ENCODE measurements around the gene L2HGDH. TPM values are rescaled to one million over a fixed set of nuclear protein-coding genes. Genes with fewer than 3 reads are reported as not detected.

Gene L2HGDH
- 1 to 10 TPM; 3.8 to 6.9 (median 6.3) TPM for total RNA-seq

- Histone ChIP-seq H3K4me1 (peaks cover 4 to 5% of the 10 kb centered on the region in 2 donors), H3K36me3 (no peaks in the 10 kb centered on the region), H3K4me3 (peak within 1 kb of the TSS; percentile 84 to 91 (median 88)), H3K27me3 (no peaks in the 10 kb centered on the region), H3K9me3 (no peaks in the 10 kb centered on the region), H3K27ac (peak within 1 kb of the TSS; percentile 95 to 97)
- DNase-seq (ENCODE audit: low spot score in 2 of 2), result peak; percentile 86 to 90
- TF ChIP-seq POLR2AphosphoS5 (IDR thresholded peaks at IDR 0.05) (peak; percentile 73 to 93 (median 84)), POLR2A (IDR thresholded peaks at IDR 0.05) (peak; percentile 29)
- TF ChIP-seq, protein P1, sequence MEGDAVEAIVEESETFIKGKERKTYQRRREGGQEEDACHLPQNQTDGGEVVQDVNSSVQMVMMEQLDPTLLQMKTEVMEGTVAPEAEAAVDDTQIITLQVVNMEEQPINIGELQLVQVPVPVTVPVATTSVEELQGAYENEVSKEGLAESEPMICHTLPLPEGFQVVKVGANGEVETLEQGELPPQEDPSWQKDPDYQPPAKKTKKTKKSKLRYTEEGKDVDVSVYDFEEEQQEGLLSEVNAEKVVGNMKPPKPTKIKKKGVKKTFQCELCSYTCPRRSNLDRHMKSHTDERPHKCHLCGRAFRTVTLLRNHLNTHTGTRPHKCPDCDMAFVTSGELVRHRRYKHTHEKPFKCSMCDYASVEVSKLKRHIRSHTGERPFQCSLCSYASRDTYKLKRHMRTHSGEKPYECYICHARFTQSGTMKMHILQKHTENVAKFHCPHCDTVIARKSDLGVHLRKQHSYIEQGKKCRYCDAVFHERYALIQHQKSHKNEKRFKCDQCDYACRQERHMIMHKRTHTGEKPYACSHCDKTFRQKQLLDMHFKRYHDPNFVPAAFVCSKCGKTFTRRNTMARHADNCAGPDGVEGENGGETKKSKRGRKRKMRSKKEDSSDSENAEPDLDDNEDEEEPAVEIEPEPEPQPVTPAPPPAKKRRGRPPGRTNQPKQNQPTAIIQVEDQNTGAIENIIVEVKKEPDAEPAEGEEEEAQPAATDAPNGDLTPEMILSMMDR (IDR thresholded peaks at IDR 0.05), result peak in 2 of 3 donors; percentile 5 to 21
- intact Hi-C loops (cut with DNase I; ENCODE audit: low total_unique reads), result no loop called here
Measured at GRCh38 chr14:50311972-50312733, at the start of gene L2HGDH, which contains the start of gene DMAC2L. L2HGDH (minus strand) TSS chr14:50312229; CDS start chr14:50312150, 79 bp downstream. DMAC2L (plus strand) TSS chr14:50312324; CDS start chr14:50321488, 9,164 bp downstream.

DNA sequence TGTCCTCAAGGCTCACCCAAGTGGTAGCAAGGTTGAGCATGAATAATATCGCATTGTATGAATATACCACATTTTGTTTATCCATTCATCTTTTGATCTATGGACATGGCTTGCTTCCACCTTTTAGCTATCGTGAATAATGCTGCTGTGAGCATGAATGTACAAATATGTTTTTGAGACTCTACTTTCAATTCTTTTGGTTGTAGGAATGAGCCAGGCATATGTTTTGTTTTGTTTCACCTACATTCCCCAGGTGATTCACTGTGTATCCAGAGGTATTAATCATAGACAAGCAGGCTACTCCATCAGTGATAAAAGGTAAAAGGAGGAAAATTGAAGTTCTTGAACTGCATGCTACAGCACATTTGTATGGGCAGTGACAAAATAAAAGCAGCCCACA, 48.8 kb upstream of the L2HGDH start:
- no peak overlapping the region for H3K27ac ChIP-seq
- DNase-seq (ENCODE audit: low spot score in 2 of 2), result no peak
- H3K27me3 ChIP-seq, result no peaks in the 10 kb centered on the region
- intact Hi-C loops (cut with DNase I; ENCODE audit: low total_unique reads), result no loop called here
- no peak for TF ChIP-seq POLR2A (IDR thresholded peaks at IDR 0.05)
- TF ChIP-seq, protein P1 (IDR thresholded peaks at IDR 0.05), result no peak
- TF ChIP-seq POLR2AphosphoS5 (IDR thresholded peaks at IDR 0.05), result no peak
- H3K4me3 ChIP-seq, result no peak overlapping the region
- H3K4me1 ChIP-seq, result no peaks in the 10 kb centered on the region
- no peaks in the 10 kb centered on the region for H3K36me3 ChIP-seq
- no peaks in the 10 kb centered on the region for H3K9me3 ChIP-seq

DNA sequence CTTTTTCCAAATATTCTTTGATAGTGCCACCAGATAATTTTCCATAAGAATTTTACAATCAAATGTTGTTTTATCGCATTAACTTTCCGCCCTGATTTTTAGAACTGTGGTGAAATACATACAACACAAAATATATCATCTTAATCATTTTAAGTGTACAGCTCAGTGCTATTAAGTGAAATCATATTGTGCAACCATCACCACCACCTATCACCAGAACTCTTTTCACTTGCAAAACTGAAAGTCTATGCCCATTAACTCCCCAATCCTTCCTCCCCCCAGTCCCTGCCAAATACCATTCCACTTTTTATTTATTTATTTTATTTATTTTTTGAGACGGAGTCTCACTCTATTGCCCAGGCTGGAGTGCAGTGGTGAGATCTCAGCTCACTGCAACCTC, 48.1 kb upstream of the L2HGDH start:
- no peak for DNase-seq (ENCODE audit: low spot score in 2 of 2)
- H3K4me1 ChIP-seq, result no peaks in the 10 kb centered on the region
- no peak overlapping the region for H3K4me3 ChIP-seq
- intact Hi-C loops (cut with DNase I; ENCODE audit: low total_unique reads), result no loop called here
- TF ChIP-seq, protein P1 (IDR thresholded peaks at IDR 0.05), result no peak
- TF ChIP-seq POLR2A (IDR thresholded peaks at IDR 0.05), result no peak
- TF ChIP-seq POLR2AphosphoS5 (IDR thresholded peaks at IDR 0.05), result no peak
- H3K9me3 ChIP-seq, result no peaks in the 10 kb centered on the region
- no peak overlapping the region for H3K27ac ChIP-seq
- H3K36me3 ChIP-seq, result no peaks in the 10 kb centered on the region
- H3K27me3 ChIP-seq, result no peaks in the 10 kb centered on the region

DNA sequence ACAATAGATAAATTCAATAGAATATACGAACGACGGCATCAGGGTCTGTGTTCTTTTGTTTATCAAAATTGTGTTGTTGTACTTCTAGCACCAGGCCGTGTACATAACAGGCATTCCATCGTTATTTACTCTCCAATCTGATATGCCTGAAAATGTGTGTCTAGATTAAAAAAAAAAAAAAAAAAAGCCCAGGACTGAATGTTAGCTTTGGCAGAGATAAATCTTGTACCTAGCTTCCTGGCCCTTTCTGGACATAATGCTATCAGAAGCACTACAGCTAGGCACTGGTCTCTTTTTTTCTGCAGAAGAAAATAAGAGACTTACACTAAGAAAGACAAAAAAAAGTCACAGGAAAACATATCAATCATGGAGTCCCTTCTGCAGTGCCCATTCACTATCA, 47.6 kb upstream of the L2HGDH start:
- Histone ChIP-seq H3K4me1 (no peaks in the 10 kb centered on the region), H3K9me3 (no peaks in the 10 kb centered on the region), H3K27ac (no peak overlapping the region), H3K27me3 (no peaks in the 10 kb centered on the region), H3K4me3 (no peak overlapping the region), H3K36me3 (no peaks in the 10 kb centered on the region)
- TF ChIP-seq, protein P1 (IDR thresholded peaks at IDR 0.05), result no peak
- TF ChIP-seq POLR2A (IDR thresholded peaks at IDR 0.05) (no peak), POLR2AphosphoS5 (IDR thresholded peaks at IDR 0.05) (no peak)
- intact Hi-C loops (cut with DNase I; ENCODE audit: low total_unique reads), result no loop called here
- no peak for DNase-seq (ENCODE audit: low spot score in 2 of 2)

DNA sequence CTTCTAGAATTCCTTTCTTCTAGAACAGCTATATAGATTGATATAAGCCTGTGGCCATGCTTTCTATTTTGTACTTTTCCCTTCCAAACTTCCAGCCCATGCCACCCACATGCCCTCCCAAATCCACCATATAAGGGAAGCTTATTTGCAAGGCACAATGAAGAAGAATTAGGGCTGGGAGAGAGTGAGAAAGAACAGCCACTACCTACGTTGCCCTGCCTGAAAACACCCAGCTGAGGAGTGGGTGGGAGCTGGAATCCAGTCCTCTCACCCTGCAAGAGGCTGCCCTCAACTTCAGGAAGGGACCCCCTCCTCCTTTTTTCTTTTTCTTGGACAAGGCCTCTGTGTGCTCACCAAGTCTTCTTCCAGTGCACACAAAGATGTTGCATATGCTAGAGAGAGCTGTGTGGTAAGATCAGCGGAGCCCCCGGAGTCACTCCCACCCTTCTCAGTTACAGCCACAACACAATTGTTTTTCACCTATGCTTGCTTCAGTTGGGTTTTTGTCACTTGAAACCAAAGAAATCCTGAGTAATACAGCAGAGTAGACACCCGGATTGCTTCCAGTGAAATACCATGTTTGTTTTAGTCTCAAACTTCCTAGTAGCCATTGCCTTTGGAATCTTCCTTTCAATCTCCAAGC, 45.8 kb upstream of the L2HGDH start:
- H3K4me3 ChIP-seq, result no peak overlapping the region
- no peaks in the 10 kb centered on the region for H3K36me3 ChIP-seq
- no peaks in the 10 kb centered on the region for H3K4me1 ChIP-seq
- no peak for DNase-seq (ENCODE audit: low spot score in 2 of 2)
- H3K9me3 ChIP-seq, result no peaks in the 10 kb centered on the region
- TF ChIP-seq, protein P1 (IDR thresholded peaks at IDR 0.05), result no peak
- TF ChIP-seq POLR2A (IDR thresholded peaks at IDR 0.05) (no peak), POLR2AphosphoS5 (IDR thresholded peaks at IDR 0.05) (no peak)
- intact Hi-C loops (cut with DNase I; ENCODE audit: low total_unique reads), result no loop called here
- no peak overlapping the region for H3K27ac ChIP-seq
- H3K27me3 ChIP-seq, result no peaks in the 10 kb centered on the region

Data from breast epithelium (tissue), 4 donors.